HL-60 (cell line): ENCODE results near the gene THRB.

Experiments
- GABPA ChIP-seq: IDR thresholded peaks from 2 replicates; pipeline ENCODE4 v1.6.1; 2012; ENCODE audit warnings: low read depth
- POLR2AphosphoS5 ChIP-seq: IDR thresholded peaks from 2 replicates; pipeline ENCODE4 v1.6.1; 2012; ENCODE audit warnings: low read depth
- SPI1 ChIP-seq: IDR thresholded peaks from 2 replicates; pipeline ENCODE4 v1.6.1; 2012; ENCODE audit warnings: low read depth, mild to moderate bottlenecking, borderline replicate concordance
- TF ChIP-seq, protein P1 (sequence below): IDR thresholded peaks from one replicate; pipeline ENCODE4 v1.5.1; 2011; ENCODE audit warnings: low read length, control low read depth, inconsistent platforms; ENCODE audit not compliant: insufficient read depth
- TF ChIP-seq, protein P2 (sequence below): IDR thresholded peaks from 2 replicates; pipeline ENCODE4 v1.6.1; 2012; ENCODE audit warnings: low read depth; ENCODE audit not compliant: insufficient replicate concordance

DNA sequence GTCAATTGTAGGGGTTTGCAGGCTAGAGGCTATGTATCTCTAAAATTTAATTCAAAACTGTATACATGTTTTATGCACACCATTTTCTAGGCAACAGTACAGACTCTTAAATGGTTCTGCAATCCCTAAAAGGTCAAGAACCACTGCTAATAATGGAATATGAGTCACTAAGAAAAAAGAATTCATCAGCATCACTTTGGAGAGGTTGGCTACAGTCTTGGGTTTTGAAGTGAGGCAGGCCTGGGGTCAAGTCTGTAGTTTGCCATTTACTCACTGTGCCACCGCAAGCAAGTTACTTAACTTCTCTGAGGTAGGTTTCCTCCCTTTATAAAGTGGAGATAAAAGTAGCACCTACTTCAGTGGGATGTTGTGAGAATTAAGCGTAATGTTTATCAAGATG lies 33.7 kb downstream of the THRB start:
- TF ChIP-seq, protein P1, sequence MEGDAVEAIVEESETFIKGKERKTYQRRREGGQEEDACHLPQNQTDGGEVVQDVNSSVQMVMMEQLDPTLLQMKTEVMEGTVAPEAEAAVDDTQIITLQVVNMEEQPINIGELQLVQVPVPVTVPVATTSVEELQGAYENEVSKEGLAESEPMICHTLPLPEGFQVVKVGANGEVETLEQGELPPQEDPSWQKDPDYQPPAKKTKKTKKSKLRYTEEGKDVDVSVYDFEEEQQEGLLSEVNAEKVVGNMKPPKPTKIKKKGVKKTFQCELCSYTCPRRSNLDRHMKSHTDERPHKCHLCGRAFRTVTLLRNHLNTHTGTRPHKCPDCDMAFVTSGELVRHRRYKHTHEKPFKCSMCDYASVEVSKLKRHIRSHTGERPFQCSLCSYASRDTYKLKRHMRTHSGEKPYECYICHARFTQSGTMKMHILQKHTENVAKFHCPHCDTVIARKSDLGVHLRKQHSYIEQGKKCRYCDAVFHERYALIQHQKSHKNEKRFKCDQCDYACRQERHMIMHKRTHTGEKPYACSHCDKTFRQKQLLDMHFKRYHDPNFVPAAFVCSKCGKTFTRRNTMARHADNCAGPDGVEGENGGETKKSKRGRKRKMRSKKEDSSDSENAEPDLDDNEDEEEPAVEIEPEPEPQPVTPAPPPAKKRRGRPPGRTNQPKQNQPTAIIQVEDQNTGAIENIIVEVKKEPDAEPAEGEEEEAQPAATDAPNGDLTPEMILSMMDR = no peak
- TF ChIP-seq, protein P2, sequence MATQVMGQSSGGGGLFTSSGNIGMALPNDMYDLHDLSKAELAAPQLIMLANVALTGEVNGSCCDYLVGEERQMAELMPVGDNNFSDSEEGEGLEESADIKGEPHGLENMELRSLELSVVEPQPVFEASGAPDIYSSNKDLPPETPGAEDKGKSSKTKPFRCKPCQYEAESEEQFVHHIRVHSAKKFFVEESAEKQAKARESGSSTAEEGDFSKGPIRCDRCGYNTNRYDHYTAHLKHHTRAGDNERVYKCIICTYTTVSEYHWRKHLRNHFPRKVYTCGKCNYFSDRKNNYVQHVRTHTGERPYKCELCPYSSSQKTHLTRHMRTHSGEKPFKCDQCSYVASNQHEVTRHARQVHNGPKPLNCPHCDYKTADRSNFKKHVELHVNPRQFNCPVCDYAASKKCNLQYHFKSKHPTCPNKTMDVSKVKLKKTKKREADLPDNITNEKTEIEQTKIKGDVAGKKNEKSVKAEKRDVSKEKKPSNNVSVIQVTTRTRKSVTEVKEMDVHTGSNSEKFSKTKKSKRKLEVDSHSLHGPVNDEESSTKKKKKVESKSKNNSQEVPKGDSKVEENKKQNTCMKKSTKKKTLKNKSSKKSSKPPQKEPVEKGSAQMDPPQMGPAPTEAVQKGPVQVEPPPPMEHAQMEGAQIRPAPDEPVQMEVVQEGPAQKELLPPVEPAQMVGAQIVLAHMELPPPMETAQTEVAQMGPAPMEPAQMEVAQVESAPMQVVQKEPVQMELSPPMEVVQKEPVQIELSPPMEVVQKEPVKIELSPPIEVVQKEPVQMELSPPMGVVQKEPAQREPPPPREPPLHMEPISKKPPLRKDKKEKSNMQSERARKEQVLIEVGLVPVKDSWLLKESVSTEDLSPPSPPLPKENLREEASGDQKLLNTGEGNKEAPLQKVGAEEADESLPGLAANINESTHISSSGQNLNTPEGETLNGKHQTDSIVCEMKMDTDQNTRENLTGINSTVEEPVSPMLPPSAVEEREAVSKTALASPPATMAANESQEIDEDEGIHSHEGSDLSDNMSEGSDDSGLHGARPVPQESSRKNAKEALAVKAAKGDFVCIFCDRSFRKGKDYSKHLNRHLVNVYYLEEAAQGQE = no peak
- TF ChIP-seq POLR2AphosphoS5 (no peak), GABPA (no peak), SPI1 (no peak)
